Lung (tissue), 12 donors: Measurements from ENCODE around the gene NHSL1. TPM values are rescaled to one million over a fixed set of nuclear protein-coding genes. Genes with fewer than 3 reads are reported as not detected.

ENCODE experiments used
- ATAC-seq: fragments of 200-7000 bp; cut with Tn5 transposase; one replicate; pipeline ENCODE4 v1.9.1; 2020; ENCODE audit warnings: moderate number of reproducible peaks; ENCODE audit not compliant: insufficient read depth, low FRiP score
- DNase-seq, 3 donors: peaks; one replicate each; pipeline ENCODE4 v3.0.0-alpha.2; 2013 to 2017
- H3K27ac ChIP-seq, 2 donors: one replicate each; pipeline ENCODE4 v1.5.1; 2013; ENCODE audit warnings: mild to moderate bottlenecking in 2 of 2, moderate library complexity in 2 of 2, control low read depth in 1 of 2, inconsistent platforms in 1 of 2, low read depth in 1 of 2, low read length in 1 of 2
- H3K27me3 ChIP-seq, 3 donors: one replicate each; pipeline ENCODE4 v1.5.1; 2013; ENCODE audit warnings: low read length in 2 of 3; ENCODE audit not compliant: control insufficient read depth in 3 of 3, insufficient read depth in 3 of 3
- H3K36me3 ChIP-seq, 4 donors: one replicate each; pipeline ENCODE4 v1.5.1; 2013; ENCODE audit warnings: low read length in 4 of 4, mild to moderate bottlenecking in 1 of 4, moderate library complexity in 1 of 4; ENCODE audit not compliant: control insufficient read depth in 4 of 4, insufficient read depth in 4 of 4
- H3K4me1 ChIP-seq, 5 donors: one replicate each; pipeline ENCODE4 v1.5.1; 2013; ENCODE audit warnings: low read length in 5 of 5, mild to moderate bottlenecking in 2 of 5, moderate library complexity in 1 of 5; ENCODE audit not compliant: control insufficient read depth in 5 of 5, insufficient read depth in 5 of 5
- H3K4me3 ChIP-seq: one replicate; pipeline ENCODE4 v1.5.1; 2013; ENCODE audit warnings: mild to moderate bottlenecking, control low read depth, moderate library complexity
- H3K9ac ChIP-seq, 2 donors: one replicate each; pipeline ENCODE4 v1.5.1; 2013; ENCODE audit warnings: low read length in 2 of 2, control low read depth in 1 of 2; ENCODE audit not compliant: insufficient read depth in 1 of 2
- H3K9me3 ChIP-seq, 4 donors: one replicate each; pipeline ENCODE4 v1.5.1; 2013; ENCODE audit warnings: low read length in 3 of 4, mild to moderate bottlenecking in 1 of 4, moderate library complexity in 1 of 4; ENCODE audit not compliant: control insufficient read depth in 4 of 4, insufficient read depth in 3 of 4
- WGBS, 2 donors: extraction: QIAGEN DNeasy Blood & Tissue Kit; methylation state at CpG; one replicate each; pipeline ENCODE4 v1.1.7; 2013; 5-methylcytosine and 5-hydroxymethylcytosine counted together
- polyA plus RNA-seq, 2 donors: library from polyadenylated mRNA; stranded (reverse); fragments of 200-250 nt; gene quantifications; one replicate each; pipeline ENCODE4 v1.2.1, GENCODE V29; 2013
- total RNA-seq, 2 donors: library from RNA; depleted of rRNA in 1 of 2; stranded (reverse); fragments of >200 nt in 1 of 2; gene quantifications; one replicate each; pipeline ENCODE4 v1.2.1, GENCODE V29; 2014 to 2021
- TF ChIP-seq, protein P1 (sequence below): IDR thresholded peaks from 2 replicates; pipeline ENCODE4 v1.5.1; 2012; ENCODE audit warnings: mild to moderate bottlenecking; ENCODE audit errors: control extremely low read depth, extremely low read depth
- donor health status: control.
- donor health status: control.
- donor health status: Bipolar disorder and iron deficiency.
- donor health status: healthy.
- donor health status: DM: yes; HTN: yes; CAD: no.

Gene NHSL1
- total and polyA plus RNA-seq, 4 donors: 5.2 to 53.7 (median 30.4) TPM

DNA sequence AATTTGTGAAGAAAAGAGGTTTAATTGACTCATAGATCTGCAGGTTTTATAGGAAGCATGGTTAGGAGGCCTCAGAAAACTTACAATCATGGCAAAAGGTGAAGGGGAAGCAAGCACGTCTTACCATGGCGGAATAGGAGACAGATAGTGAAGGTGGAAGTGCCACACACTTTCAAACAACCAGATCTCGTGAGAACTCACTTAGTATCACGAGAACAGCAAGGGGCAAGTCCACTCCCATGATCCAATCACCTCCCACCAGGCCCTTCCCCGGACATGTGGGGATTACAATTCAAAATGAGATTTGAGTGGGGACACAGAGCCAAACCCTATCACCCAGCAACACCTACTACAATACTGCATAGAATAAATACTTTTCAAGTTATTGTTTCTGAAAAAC is 102.6 kb downstream of the NHSL1 start:
- TF ChIP-seq, protein P1, sequence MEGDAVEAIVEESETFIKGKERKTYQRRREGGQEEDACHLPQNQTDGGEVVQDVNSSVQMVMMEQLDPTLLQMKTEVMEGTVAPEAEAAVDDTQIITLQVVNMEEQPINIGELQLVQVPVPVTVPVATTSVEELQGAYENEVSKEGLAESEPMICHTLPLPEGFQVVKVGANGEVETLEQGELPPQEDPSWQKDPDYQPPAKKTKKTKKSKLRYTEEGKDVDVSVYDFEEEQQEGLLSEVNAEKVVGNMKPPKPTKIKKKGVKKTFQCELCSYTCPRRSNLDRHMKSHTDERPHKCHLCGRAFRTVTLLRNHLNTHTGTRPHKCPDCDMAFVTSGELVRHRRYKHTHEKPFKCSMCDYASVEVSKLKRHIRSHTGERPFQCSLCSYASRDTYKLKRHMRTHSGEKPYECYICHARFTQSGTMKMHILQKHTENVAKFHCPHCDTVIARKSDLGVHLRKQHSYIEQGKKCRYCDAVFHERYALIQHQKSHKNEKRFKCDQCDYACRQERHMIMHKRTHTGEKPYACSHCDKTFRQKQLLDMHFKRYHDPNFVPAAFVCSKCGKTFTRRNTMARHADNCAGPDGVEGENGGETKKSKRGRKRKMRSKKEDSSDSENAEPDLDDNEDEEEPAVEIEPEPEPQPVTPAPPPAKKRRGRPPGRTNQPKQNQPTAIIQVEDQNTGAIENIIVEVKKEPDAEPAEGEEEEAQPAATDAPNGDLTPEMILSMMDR: no peak
- H3K4me1 ChIP-seq: peaks cover 0 to 6% (median 0%) of the 10 kb centered on the region in 5 donors
- 92 to 93% methylated on average over 5 of the region's 5 CpGs for WGBS, 2 donors
- no peaks in the 10 kb centered on the region for H3K36me3 ChIP-seq
- no peak overlapping the region for H3K9ac ChIP-seq
- H3K27me3 ChIP-seq: no peaks in the 10 kb centered on the region
- no peak overlapping the region for H3K4me3 ChIP-seq
- DNase-seq (no peak), ATAC-seq (no peak)
- no peak overlapping the region for H3K27ac ChIP-seq
- H3K9me3 ChIP-seq: no peaks in the 10 kb centered on the region

DNA sequence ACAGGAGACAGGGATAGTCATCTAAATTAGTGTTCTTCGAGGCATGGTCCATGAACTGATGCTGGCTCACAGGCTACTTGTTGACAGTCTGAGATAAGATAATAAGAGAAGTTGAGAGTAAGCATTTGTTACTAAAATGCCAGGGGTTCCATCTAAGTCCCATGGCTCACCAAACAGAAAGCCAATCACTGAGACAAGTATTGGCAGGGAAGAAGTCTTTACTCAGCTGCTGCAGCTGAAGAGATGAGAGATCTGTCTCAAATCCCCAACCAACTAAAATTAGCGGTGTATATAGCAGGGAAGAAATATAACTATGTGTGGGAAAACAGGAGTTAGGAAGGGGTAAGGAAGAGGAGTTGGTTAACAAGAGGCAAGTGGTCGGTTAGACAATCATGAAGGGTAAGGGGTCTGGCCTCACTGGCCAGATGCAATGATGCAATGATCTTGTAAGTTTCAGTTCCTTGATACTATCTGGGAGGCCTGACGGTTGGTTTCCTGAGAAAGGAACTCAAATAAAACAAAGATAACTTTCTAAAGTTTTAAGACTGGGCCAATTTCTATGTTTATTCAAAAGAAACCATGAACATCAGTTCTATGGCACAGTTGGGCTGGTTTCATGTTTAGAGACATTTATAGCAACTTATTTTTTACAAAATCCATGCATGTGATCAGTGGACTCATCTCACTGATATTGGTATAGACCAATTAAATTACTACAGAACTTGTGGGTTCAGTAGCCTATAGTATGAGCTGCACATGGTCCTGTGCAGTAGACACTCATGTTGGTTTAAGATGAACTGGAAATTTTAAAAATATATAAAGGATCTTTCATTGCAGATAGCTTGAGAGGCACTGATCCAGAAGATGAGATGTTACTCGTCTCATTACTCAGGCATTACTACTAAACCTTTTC is 105.2 kb downstream of the NHSL1 start:
- no peak overlapping the region for H3K27ac ChIP-seq
- WGBS, 2 donors: 66 to 73% methylated on average over 5 of the region's 5 CpGs
- H3K9ac ChIP-seq: no peak overlapping the region
- H3K4me3 ChIP-seq: no peak overlapping the region
- ATAC-seq (no peak), DNase-seq (peak in 2 of 3 donors; percentile 35 to 53)
- no peaks in the 10 kb centered on the region for H3K36me3 ChIP-seq
- peaks cover 0 to 6% (median 0%) of the 10 kb centered on the region in 5 donors for H3K4me1 ChIP-seq
- H3K27me3 ChIP-seq: no peaks in the 10 kb centered on the region
- no peaks in the 10 kb centered on the region for H3K9me3 ChIP-seq
- TF ChIP-seq, protein P1: no peak

DNA sequence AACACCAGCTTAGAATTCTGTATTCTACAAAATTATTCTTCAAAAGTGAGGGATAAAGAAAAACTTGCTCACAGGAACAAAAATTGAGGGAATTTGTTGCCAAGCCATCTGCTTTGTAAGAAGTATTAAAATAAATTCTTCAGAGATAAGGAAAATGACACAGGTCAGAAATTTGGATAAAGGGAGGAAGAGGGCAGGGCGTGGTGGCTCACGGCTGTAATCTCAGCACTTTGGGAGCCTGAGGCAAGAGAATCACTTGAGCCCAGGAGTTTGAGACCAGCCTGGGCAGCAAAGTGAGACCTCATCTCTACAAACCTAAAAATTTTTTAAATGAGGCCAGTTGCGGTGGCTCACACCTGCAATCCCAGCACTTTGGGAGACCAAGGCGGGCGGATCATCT is 109.7 kb downstream of the NHSL1 start:
- DNase-seq (no peak), ATAC-seq (no peak)
- TF ChIP-seq, protein P1: no peak
- 85 to 98% methylated on average over 5 of the region's 5 CpGs for WGBS, 2 donors
- Histone ChIP-seq H3K27ac (no peak overlapping the region), H3K36me3 (no peaks in the 10 kb centered on the region), H3K27me3 (no peaks in the 10 kb centered on the region), H3K9me3 (no peaks in the 10 kb centered on the region), H3K9ac (no peak overlapping the region), H3K4me1 (peaks cover 0 to 6% (median 0%) of the 10 kb centered on the region in 5 donors), H3K4me3 (no peak overlapping the region)
